Measurements from ENCODE around the gene HHAT. TPM values are rescaled to one million over a fixed set of nuclear protein-coding genes. Genes with fewer than 3 reads are reported as not detected.
A peak's percentile ranks its signal among the peaks of the same experiment; 100 is the strongest.
"Not testable (repeated sequence)": the region's sequence is repeated elsewhere in the genome, so short reads cannot be mapped to it uniquely, and the experiment has no call there.

The HHAT gene
- polyA plus RNA-seq, 3 donors: 13.0 to 14.9 (median 14.8) TPM

DNA sequence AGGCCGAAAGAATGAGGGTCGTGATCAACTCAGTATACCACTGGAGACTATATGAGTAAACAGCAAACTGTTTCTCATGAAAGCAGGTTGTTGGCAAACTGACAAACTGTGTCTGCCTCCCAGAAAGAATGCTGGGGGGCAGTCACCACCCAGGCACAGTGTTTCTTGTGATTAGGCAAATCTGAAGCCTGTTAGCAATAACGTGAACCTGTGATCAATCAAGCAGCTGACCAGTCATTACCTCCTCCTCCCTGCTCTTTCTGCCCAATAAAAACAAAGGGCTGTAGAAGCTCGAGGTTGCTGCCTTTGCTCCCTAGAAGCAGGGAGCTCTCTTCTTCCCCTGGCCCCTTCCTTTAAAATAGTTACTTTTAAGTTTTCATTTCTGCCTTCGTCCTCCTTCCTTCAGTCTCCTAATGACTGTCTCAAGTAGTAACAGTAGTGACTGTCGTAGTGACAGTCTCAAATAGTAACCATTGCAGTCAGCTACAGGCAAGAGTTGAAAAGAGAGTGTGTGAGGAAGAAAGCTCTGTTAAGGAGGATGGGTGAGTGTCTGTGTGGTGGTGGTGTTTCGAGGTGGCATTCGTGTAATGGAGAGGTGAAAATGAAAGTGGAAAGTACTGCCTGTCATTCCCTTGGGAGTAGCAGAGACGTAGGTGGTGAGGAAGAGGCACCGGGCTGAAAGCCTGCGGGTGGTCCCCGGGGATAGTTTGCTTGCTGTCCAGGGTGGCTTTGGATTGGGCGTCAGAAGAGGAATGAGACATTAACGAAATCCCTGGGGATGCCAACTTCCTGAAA is 14.5 kb downstream of the HHAT start:
- no peak for DNase-seq (ENCODE audit: extremely low read depth in 1 of 11, low read depth in 9 of 11, low spot score in 4 of 11)

GRCh38 chr1:210344706-210345105 is 16.0 kb downstream of the HHAT start:
- no peak for DNase-seq (ENCODE audit: extremely low read depth in 1 of 11, low read depth in 9 of 11, low spot score in 4 of 11)

DNA sequence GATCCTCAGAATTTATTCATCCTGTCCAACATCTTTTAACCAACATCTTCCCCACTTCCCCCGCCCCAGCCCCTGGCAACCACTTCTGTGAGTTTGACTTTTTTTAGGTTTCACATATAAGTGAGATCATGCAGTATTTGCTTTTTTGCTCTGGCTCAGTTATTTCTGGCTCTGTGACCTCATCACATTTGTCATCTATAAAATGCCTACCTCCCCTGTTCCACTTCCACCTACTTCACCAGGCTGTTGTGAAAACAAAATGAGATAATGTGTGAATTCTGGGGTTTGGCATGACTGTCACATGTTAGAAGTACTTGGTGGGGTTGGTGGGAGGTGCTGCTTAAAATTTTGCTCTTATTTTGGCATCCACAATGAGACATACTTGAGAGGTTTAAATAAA is 18.4 kb downstream of the HHAT start:
- no peak for DNase-seq (ENCODE audit: extremely low read depth in 1 of 11, low read depth in 9 of 11, low spot score in 4 of 11)

- no peak for DNase-seq (ENCODE audit: extremely low read depth in 1 of 11, low read depth in 9 of 11, low spot score in 4 of 11)
Measured at GRCh38 chr1:210351496-210351895, 22.8 kb downstream of the HHAT start.

DNA sequence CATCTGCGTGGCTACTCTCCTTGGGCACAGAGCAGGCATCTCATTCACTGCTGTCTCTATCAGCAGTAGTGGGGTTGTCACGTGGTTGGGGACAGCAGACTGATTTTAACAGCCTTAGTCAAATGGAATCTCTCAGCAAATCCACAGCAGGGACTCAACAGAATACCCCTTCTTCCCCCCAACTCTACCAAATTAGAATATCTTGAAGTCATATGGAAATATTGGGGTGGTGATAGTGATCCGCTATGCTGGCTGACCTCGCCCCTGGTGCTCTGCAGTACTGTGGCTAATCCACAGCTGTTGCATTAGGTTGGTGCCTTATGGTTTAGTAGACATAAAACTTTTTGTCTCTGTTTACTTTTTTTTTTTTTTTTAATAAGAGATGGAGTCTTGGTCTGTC is 23.9 kb downstream of the HHAT start:
- DNase-seq (ENCODE audit: extremely low read depth in 1 of 11, low read depth in 9 of 11, low spot score in 4 of 11): no peak

DNA sequence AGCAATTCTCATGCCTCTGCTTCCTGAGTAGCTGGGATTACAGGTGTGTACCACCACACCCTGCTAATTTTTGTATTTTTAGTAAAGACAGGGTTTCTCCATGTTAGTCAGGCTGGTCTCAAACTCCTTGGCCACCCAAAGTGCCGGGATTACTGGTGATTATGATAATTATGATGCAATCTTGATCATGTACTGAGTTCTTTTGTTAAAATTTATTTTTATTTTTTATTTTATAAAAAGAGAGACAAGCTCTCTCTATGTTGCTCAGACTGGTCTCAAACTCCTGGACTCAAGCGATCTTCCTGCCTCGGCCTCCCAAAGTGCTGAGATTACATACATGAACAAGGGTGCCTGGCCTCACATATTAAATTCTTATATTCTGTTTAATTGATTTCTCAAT is 25.6 kb downstream of the HHAT start:
- not testable (repeated sequence) for DNase-seq (ENCODE audit: extremely low read depth in 1 of 11, low read depth in 9 of 11, low spot score in 4 of 11)

- DNase-seq (ENCODE audit: extremely low read depth in 1 of 11, low read depth in 9 of 11, low spot score in 4 of 11): peak in 1 of 11 donors; percentile 12
Measured at GRCh38 chr1:210358626-210359025, 29.9 kb downstream of the HHAT start.

DNA sequence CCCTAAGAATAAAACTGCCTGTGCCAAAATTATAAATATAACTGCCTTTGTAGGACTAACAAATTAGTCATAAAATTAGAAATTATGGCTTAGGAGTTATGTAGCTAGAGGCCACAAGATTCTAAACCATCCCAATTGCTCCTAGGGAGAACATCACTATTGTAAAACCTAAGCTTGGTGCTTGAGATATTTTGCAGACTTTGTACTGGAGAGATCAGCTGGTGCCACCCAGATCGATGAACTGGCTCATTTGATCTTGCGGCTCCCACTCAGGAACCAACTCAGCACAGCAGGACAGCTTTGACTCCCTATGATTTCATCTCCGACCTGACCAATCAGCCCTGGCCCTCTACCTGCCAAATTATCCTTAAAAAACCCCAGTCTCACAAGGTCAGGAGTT is 30.6 kb downstream of the HHAT start:
- no peak for DNase-seq (ENCODE audit: extremely low read depth in 1 of 11, low read depth in 9 of 11, low spot score in 4 of 11)

DNA sequence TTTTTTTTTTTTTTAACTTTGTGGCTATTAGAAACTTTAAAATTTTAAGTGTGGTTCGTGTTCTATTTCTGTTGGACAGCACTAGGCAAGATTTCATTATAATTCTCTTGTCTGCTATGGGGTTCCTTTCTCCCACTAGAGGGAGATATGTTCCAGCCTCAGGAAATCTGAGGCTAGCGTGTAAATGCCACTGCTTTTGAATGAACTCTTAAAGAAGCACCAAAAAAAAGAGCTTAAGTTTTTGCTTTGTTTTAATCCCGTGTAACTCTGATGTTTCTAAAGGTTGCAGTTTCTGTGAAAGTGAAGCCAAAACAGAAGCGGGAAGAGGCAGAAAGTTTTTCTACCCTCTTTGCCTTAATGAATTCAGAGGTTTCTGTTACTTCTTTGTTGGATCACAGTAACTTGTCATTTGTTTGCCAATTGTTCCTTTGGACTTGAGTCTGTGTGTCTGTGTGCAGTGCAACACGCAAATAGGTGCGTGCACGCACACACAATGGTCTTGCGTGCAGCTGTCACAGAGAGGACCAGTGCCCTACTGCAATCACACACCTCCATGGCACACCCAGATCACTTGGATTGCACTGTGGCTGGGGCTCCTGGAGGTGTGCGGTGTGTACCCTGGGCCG is 32.3 kb downstream of the HHAT start:
- peak in 2 of 11 donors; percentile 31 to 43 for DNase-seq (ENCODE audit: extremely low read depth in 1 of 11, low read depth in 9 of 11, low spot score in 4 of 11)

- no peak for DNase-seq (ENCODE audit: extremely low read depth in 1 of 11, low read depth in 9 of 11, low spot score in 4 of 11)
Measured at GRCh38 chr1:210361665-210362064, 33.0 kb downstream of the HHAT start.

DNA sequence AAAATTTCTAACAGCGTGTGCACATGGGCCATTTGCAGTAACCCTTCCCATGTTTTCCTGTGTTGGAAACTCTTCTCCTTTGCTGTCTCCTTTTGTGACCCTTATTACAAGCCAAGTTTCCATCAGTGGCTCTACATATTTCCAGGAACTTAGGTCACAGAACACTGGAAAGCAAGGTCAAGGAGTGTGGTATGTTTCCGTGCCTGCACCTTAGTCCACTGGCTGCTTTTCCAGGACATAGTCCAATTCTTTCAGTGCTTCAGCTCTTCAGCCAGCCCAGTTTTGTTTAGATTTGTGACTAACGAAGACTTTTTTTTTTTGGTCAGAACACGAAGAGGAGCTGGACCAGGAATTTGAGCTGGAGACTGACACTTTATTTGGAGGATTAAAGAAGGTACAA is 33.8 kb downstream of the HHAT start:
- peak in 1 of 11 donors; percentile 24 for DNase-seq (ENCODE audit: extremely low read depth in 1 of 11, low read depth in 9 of 11, low spot score in 4 of 11)

DNA sequence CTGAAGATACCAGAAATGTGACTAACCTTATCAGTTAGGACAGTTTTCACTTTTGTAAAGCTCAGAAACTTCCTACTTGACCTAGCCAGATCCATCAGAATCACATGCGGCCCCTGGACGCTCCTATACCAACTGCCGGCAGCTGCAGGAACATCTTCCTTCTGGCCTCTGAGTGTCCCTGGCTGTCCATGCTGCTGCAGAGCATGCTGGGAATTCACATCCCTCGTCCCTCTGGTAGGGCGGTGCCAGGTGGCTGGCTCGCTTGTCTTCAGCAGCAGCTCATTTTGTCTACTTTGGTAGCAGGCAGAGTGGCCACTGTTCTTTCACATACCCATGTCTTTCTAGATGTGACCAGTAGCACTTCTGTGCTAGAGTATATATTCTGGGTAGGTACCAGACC is 34.4 kb downstream of the HHAT start:
- DNase-seq (ENCODE audit: extremely low read depth in 1 of 11, low read depth in 9 of 11, low spot score in 4 of 11): no peak

- peak in 1 of 11 donors; percentile 22 for DNase-seq (ENCODE audit: extremely low read depth in 1 of 11, low read depth in 9 of 11, low spot score in 4 of 11)
Measured at GRCh38 chr1:210364479-210364878, 35.8 kb downstream of the HHAT start.

DNA sequence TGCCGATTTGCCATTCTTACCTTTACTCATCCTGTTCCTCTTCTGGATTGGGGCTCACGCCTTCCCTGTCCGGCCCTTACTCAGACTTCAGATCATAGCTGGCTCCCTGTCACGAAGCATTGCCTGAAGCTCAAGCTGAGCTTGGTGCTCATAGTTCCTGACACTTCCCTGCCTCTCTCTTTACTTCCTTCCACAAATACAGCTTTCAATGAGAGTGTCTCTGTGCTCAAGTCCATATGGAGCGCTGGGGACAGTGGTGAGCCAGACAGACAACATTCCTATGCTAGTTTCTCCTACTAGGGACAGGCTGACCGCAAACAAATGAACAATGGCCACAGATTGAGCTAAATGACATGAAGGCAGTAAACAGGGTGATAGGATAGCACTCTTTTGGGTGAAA is 38.1 kb downstream of the HHAT start:
- DNase-seq (ENCODE audit: extremely low read depth in 1 of 11, low read depth in 9 of 11, low spot score in 4 of 11): no peak

DNA sequence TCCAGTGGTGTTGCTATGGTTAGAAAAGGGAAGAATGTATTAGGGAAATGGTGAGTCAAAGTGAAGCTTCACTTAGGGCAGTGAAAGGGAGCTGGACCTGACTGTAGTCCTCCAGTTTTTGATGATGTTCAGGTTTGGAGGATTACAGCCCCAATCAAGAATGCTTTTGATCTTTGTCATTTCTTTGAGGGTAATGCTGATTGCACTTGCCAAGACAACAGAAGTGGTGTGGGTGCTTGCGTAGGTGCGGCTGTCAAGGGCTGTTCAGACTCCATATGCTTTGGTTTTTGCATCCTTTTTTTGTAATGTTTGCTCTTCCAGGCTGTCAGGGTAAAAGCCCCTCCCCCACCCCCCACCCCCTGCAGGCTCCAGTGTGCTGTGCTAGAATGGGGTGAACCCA is 38.9 kb downstream of the HHAT start:
- DNase-seq (ENCODE audit: extremely low read depth in 1 of 11, low read depth in 9 of 11, low spot score in 4 of 11): no peak

DNA sequence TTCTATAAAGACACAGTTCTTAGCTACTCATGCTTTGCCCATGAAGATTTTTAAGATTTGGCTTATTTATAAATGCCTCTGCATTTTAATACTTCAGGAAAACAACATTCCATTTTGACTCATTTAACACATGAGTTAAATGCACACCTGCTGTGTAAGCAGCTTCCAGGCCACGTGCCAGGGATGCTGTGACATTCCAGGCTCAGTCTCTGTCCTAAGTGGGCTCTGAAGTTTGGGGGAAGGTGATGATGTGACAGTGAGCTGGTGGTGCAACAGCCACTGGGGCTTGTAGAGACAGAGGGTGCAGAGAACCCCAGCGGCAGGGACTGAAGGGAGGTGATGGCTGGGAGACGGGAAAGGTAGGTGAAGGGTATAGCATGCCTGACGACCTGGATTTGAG is 40.7 kb downstream of the HHAT start:
- DNase-seq (ENCODE audit: extremely low read depth in 1 of 11, low read depth in 9 of 11, low spot score in 4 of 11): no peak

DNA sequence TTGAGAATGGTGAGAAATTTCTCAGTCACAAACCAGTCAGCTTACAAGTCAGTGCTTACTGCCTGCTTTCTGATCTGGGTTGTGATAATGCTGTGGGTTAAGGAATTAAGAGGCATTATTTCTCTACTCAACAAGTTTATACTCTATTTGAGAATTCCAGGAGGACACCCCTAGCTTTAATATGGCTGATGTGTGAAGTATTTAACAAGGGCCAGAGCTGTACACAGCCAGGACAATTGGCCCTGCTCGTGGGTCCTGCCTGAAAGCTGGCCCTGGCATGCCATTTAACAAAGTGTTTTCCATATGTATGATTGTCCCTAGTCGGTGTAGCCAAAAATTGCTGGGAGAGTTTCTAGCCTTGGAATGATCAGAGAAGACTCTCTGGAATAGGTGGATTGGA is 43.2 kb downstream of the HHAT start:
- DNase-seq (ENCODE audit: extremely low read depth in 1 of 11, low read depth in 9 of 11, low spot score in 4 of 11): no peak

DNA sequence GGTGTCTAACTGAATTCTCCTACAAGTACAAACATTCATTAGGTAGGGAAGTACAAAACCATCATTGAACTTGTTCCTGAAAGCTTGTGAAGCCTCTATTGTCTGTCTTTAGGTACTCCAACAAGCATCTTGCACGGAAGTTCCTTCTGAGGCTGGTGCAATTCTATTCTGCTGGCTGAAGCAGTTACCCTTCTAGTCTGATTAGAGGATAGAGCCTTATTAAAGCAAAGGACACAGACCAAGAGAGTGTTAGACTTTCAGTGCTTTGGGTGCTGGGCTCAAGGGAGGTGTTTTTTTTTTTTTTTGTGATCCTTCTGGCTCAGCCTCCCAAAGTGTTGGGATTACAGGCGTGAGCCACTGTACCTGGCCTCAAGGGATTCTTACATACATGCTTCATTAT is 43.8 kb downstream of the HHAT start:
- DNase-seq (ENCODE audit: extremely low read depth in 1 of 11, low read depth in 9 of 11, low spot score in 4 of 11): no peak

DNA sequence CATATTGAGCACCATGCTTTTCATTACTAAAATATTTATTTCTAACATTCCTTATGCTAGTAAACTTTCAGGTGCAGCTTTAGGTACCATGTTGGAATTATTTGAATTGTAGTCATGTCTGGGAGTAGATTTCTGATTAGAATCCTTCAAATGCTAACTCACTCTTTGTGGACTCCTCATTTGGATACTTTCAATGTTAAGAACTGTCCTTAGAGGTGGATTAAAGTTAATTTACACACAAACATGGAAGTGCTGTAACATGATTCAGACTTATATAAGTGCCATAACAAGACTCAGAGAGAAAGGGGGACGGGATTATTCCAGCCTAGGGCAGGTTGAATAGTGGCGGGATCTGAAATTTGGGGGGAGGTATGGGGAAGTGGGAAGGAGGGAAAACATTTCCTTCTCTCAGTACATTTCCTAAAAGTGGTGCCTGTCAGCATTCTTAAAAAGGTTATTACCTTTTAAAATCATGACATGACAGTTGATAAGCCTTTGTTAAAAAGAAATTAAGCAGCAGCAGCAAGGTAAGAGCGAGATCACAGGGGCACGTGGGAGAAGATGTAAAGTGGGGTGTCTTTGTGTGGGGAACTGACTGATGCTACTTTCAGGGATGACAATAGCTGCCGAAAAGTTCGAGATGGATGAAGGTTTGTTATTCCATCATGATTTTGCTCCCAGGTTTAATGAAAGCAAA is 44.4 kb downstream of the HHAT start:
- DNase-seq (ENCODE audit: extremely low read depth in 1 of 11, low read depth in 9 of 11, low spot score in 4 of 11): no peak

DNA sequence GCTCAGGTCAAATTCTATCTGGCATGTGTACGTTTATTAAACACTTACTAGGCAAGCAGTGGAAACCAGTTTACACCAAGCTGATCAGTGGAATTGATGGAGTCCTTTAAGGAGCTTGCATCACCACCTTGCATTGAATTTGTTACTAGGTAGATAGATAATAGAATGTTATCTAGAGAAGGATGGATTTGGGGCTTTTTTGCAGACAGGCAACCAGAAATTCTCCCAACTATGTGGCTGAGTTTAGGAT is 44.9 kb downstream of the HHAT start:
- DNase-seq (ENCODE audit: extremely low read depth in 1 of 11, low read depth in 9 of 11, low spot score in 4 of 11): no peak
